ENCODE results near the gene ZNF143. TPM values are rescaled to one million over a fixed set of nuclear protein-coding genes. Genes with fewer than 3 reads are reported as not detected.

ZNF143 gene
- total and polyA plus RNA-seq, 2 of the 13 experiments (the other 11 are each of a cell fraction or from before 2014, with no cell fraction given) = 22.4 to 35.6 TPM

DNA sequence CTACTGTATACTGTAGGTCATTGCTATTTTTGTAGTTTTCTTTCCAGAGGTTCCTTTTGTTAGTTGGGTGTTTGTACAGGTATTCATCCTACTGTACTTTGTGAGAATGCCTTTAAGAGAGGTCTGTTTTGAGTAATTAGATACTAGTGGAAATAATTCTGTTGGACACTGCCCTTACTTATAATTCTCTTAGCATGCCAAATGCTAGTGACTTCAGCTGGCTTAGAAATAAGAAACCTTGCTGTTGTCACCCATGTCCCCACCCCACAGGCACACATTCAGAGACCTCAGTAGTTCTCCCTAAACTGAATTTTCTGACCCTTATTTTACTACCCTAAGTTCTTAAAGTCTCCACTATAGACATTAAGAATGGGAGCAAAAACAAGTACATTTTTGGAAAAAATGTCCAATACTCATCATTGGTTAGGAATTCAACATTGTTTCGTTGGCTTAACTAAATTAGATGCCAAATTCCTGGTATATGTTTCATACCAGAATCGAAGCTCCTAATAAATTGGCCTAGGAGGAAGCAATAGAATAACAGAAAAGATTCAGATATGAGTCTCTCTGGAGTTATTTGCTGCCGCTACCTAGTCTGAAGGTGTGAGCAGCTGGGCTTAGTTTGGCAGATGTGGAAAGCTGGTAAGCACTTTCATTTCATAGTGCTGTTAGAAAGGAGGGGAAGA, 28.4 kb downstream of the ZNF143 start (continued):
- TF ChIP-seq MEIS2 (CRISPR knock-in tag; IDR thresholded peaks at IDR 0.05) (no peak), ZNF160 (CRISPR knock-in tag; IDR thresholded peaks at IDR 0.05) (no peak), ZNF460 (CRISPR knock-in tag; IDR thresholded peaks at IDR 0.05; ENCODE audit: borderline replicate concordance) (no peak), KDM5B (CRISPR knock-in tag; IDR thresholded peaks at IDR 0.05; ENCODE audit: borderline replicate concordance) (no peak)
- TF ChIP-seq, protein P1, sequence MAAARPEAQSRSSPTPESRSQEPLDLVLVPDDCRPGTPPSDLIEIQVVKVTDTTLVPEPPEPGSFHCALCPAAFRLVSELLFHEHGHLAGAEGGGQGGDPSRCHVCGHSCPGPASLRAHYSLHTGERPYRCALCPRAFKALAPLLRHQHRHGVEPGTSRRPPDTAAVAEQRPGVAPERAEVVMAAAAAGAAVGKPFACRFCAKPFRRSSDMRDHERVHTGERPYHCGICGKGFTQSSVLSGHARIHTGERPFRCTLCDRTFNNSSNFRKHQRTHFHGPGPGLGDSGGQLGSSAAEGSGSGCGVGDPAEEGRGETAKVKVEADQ (CRISPR knock-in tag; IDR thresholded peaks at IDR 0.05; ENCODE audit: borderline replicate concordance) = no peak

DNA sequence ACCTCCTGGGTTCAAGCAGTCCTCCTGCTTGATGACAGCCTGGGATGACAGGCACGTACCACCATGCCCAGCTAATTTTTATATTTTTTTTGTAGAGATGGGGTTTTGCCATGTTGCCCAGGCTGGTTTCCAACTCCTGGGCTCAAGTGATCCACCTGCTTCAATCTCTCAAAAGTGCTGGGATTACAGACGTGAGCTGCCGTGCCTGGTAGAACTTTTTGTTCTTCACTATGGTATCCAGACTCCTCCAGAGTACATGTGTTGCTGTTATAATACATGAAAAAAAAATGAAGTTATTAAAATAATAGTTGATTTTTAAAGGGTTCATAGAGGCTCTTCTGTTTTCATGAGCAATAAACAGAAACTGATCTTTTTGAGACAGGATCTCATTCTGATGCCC, 29.6 kb downstream of the ZNF143 start:
- ATAC-seq (no peak), FAIRE-seq (no peak), DNase-seq (ENCODE audit: low spot score) (no peak)
- Histone ChIP-seq H3K4me1 (ENCODE audit: insufficient read depth, low read length) (no peaks in the 10 kb centered on the region), H3K9ac (ENCODE audit: insufficient read depth, low read depth, low read length) (no peak overlapping the region), H4K20me1 (ENCODE audit: insufficient read depth, low read length) (no peaks in the 10 kb centered on the region), H3K36me3 (replicated peaks in 1 of 2; ENCODE audit: control insufficient read depth in 1 of 2, insufficient read depth in 2 of 2, low read length in 2 of 2) (peaks cover 10 to 31% of the 10 kb centered on the region in 2 experiments; a peak in 4 of 5 replicates), H2AFZ (ENCODE audit: low read length) (no peak overlapping the region), H3K9me3 (ENCODE audit: low read length) (no peaks in the 10 kb centered on the region), H3K4me3 (replicated peaks in 1 of 3; ENCODE audit: insufficient read depth in 1 of 3, low read depth in 2 of 3, low read length in 3 of 3) (no peak overlapping the region), H3K79me2 (ENCODE audit: insufficient read depth, low read length) (no peaks in the 10 kb centered on the region), H3K27ac (ENCODE audit: extremely low read length, insufficient read depth, low read length) (no peak overlapping the region), H3K4me2 (ENCODE audit: low read depth, low read length) (no peak overlapping the region), H3K27me3 (ENCODE audit: control insufficient read depth in 1 of 2, insufficient read depth in 2 of 2, low read length in 2 of 2) (no peaks in the 10 kb centered on the region)
- in situ Hi-C loops (cut with HindIII; ENCODE audit: extremely low pct_ligation_motif_present, low pct_unique_long_range_greater_than_20kb) (loop anchor here (25.0 kb wide), 1 partner anchor 328 kb away; no protein-coding TSS in a partner anchor), intact Hi-C loops (cut with micrococcal nuclease; ENCODE audit: unreplicated experiment) (no loop called here)
- 95% methylated on average over 3 of the region's 3 CpGs for WGBS (ENCODE audit: low lambda C conversion rate)
- BruUV-seq (replicated peaks) = no TSS peak
- POLR2A ChIA-PET = interaction anchor here (0.6 kb wide), 1 partner anchor 117 kb away, joined by 3 read pairs; no protein-coding TSS in a partner anchor
- TF ChIP-seq ZNF567 (CRISPR knock-in tag; IDR thresholded peaks at IDR 0.05; ENCODE audit: borderline replicate concordance) = no peak
- CTCF ChIA-PET (ENCODE audit: low intra/inter-chr PET ratio, low total read pairs) = no interaction called here
